Measurements from ENCODE around the gene SLC2A9. TPM values are rescaled to one million over a fixed set of nuclear protein-coding genes. Genes with fewer than 3 reads are reported as not detected.

Gene SLC2A9
- total and polyA plus RNA-seq, 7 donors = 0.92 to 6.7 (median 5.2) TPM; not detected in 1

DNA sequence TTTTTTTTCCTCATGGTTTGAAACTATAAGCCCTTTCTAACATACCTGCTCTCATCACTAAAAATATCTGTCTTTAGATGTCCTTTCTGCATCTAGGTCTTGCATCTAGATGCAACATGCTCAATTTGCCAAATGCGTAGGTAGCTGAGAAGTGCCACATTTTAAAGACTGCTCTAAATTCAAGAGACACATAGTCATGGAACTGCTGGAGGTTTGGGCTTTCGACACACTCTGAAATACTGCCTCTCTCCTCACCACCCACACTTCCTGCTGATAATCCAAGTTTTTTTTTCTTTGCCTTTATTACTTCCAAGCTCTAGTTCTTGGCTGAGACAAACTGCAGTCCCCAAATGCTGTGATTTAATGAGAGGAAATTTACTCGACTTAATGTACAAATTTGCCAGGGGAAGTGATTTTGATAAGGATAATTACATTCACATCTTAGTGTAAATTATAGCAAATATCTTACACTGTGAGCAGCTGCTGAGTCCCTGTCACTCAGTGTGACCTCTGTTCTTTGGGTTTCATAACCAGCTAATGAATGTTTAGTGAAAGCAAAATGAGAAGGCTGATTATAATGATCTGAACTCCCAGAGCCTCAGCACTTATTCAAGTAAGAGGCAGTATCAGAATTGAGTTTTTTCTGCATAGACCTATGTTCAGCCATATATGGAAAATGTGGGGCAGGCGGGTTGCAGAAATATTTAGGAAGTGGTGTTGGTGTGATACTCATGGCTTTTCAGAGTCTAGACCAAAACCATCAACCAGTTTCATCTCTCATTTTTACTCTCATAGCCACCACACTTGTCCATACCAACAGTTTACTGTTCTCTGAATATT is 208.6 kb downstream of the SLC2A9 start:
- H3K4me3 ChIP-seq = no peak overlapping the region
- intact Hi-C loops (cut with DNase I) = no loop called here
- TF ChIP-seq POLR2A (IDR thresholded peaks at IDR 0.05) (no peak), EP300 (IDR thresholded peaks at IDR 0.05) (no peak), POLR2AphosphoS5 (IDR thresholded peaks at IDR 0.05) (no peak)
- TF ChIP-seq, protein P1, sequence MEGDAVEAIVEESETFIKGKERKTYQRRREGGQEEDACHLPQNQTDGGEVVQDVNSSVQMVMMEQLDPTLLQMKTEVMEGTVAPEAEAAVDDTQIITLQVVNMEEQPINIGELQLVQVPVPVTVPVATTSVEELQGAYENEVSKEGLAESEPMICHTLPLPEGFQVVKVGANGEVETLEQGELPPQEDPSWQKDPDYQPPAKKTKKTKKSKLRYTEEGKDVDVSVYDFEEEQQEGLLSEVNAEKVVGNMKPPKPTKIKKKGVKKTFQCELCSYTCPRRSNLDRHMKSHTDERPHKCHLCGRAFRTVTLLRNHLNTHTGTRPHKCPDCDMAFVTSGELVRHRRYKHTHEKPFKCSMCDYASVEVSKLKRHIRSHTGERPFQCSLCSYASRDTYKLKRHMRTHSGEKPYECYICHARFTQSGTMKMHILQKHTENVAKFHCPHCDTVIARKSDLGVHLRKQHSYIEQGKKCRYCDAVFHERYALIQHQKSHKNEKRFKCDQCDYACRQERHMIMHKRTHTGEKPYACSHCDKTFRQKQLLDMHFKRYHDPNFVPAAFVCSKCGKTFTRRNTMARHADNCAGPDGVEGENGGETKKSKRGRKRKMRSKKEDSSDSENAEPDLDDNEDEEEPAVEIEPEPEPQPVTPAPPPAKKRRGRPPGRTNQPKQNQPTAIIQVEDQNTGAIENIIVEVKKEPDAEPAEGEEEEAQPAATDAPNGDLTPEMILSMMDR (IDR thresholded peaks at IDR 0.05) = no peak
- 63 to 73% methylated on average over 4 of the region's 4 CpGs for WGBS, 2 donors
- H3K27ac ChIP-seq = no peak overlapping the region
- no peaks in the 10 kb centered on the region for H3K27me3 ChIP-seq
- DNase-seq = no peak
- no peaks in the 10 kb centered on the region for H3K4me1 ChIP-seq
- no peaks in the 10 kb centered on the region for H3K36me3 ChIP-seq
- H3K9me3 ChIP-seq = no peaks in the 10 kb centered on the region

DNA sequence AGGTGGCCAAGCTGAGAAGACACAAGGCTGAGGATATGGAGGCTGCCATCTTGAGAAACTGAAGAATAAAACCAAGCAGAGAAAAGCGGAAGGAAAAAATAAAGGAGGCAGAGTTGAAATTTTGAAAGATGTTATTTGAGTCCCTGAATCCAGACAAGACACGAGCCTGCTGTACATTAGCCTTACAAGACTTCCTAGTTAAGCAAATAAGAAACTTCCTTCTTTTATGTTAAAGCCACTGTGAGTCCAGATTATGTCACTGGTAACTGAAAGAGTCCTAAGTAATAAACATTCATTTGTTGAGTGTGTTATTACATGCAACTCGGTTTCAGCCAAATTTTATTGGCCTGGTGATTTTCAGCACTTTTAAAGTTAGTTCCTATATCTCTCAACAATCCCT is 209.5 kb downstream of the SLC2A9 start:
- 40 to 59% methylated on average over 3 of the region's 3 CpGs for WGBS, 2 donors
- TF ChIP-seq EP300 (IDR thresholded peaks at IDR 0.05) (no peak), POLR2AphosphoS5 (IDR thresholded peaks at IDR 0.05) (no peak), POLR2A (IDR thresholded peaks at IDR 0.05) (no peak)
- TF ChIP-seq, protein P1 (IDR thresholded peaks at IDR 0.05) = no peak
- Histone ChIP-seq H3K9me3 (no peaks in the 10 kb centered on the region), H3K36me3 (no peaks in the 10 kb centered on the region), H3K4me3 (no peak overlapping the region), H3K27me3 (no peaks in the 10 kb centered on the region), H3K4me1 (no peaks in the 10 kb centered on the region), H3K27ac (no peak overlapping the region)
- no peak for DNase-seq
- intact Hi-C loops (cut with DNase I) = no loop called here

DNA sequence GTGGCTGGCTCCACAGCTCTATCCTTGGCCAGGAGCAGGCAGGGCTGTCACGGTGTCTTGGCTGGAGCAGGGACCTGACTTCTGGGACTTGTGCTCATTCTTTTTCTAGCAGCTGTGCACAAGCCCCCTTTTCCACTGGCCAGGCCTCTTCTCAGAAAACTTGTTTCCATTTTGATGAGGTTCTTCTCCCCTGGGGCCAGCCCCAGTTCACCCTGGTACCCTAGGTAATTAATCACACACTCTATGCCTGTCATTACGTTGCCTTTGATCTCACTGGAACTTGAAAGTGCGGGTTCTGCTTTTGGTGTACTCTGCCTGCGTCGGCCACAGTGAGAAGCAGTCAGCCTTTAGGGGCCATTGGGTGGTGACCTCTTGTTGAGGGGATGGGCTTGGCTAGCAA is 213.2 kb downstream of the SLC2A9 start:
- TF ChIP-seq POLR2A (IDR thresholded peaks at IDR 0.05) = no peak
- no peak for TF ChIP-seq POLR2AphosphoS5 (IDR thresholded peaks at IDR 0.05)
- TF ChIP-seq, protein P1 (IDR thresholded peaks at IDR 0.05) = no peak
- no peak for TF ChIP-seq EP300 (IDR thresholded peaks at IDR 0.05)
- no peak overlapping the region for H3K4me3 ChIP-seq
- H3K27me3 ChIP-seq = no peaks in the 10 kb centered on the region
- H3K36me3 ChIP-seq = no peaks in the 10 kb centered on the region
- no peak for DNase-seq
- WGBS, 2 donors = 81 to 90% methylated on average over 5 of the region's 5 CpGs
- intact Hi-C loops (cut with DNase I) = no loop called here
- H3K4me1 ChIP-seq = no peaks in the 10 kb centered on the region
- no peak overlapping the region for H3K27ac ChIP-seq
- H3K9me3 ChIP-seq = no peaks in the 10 kb centered on the region

DNA sequence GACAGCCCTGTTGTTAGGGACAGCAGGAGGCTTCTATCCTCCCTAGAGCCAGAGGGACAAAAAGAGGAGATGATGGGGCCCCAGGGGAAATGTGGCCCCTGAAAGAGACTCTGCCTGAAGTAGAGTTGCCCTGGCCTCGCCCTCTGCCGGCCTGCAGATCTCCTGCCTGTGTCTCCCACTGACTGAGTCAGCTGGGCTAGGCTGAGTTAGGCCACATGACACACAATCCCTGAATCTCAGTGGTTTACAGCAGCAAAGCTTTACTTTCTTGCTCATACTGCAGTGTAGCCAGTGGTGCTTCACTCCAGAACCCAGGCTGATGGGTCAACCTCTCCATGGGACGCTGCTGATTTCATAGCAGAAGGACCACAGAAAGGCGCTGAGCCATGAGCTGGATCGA is 216.4 kb downstream of the SLC2A9 start:
- DNase-seq = no peak
- Histone ChIP-seq H3K36me3 (no peaks in the 10 kb centered on the region), H3K9me3 (no peaks in the 10 kb centered on the region), H3K27me3 (no peaks in the 10 kb centered on the region), H3K4me1 (no peaks in the 10 kb centered on the region), H3K27ac (no peak overlapping the region), H3K4me3 (no peak overlapping the region)
- intact Hi-C loops (cut with DNase I) = no loop called here
- TF ChIP-seq EP300 (IDR thresholded peaks at IDR 0.05) (no peak), POLR2A (IDR thresholded peaks at IDR 0.05) (no peak), POLR2AphosphoS5 (IDR thresholded peaks at IDR 0.05) (no peak)
- TF ChIP-seq, protein P1 (IDR thresholded peaks at IDR 0.05) = no peak
- WGBS, 2 donors = 93 to 96% methylated on average over 5 of the region's 5 CpGs
